HG02588 (cell line): Measurements from ENCODE around the gene PCGF3.
"Not testable (repeated sequence)": the region's sequence is repeated elsewhere in the genome, so short reads cannot be mapped to it uniquely, and the experiment has no call there.

Experiments used
- ATAC-seq: cut with Tn5 transposase; IDR thresholded peaks from one replicate; pipeline ENCODE4 v1.9.1; 2021; ENCODE audit warnings: mild to moderate bottlenecking, moderate library complexity; ENCODE audit not compliant: unreplicated experiment

The PCGF3 gene

GRCh38 chr4:667545-667925, 38.1 kb upstream of the PCGF3 start:
- no peak for ATAC-seq

DNA sequence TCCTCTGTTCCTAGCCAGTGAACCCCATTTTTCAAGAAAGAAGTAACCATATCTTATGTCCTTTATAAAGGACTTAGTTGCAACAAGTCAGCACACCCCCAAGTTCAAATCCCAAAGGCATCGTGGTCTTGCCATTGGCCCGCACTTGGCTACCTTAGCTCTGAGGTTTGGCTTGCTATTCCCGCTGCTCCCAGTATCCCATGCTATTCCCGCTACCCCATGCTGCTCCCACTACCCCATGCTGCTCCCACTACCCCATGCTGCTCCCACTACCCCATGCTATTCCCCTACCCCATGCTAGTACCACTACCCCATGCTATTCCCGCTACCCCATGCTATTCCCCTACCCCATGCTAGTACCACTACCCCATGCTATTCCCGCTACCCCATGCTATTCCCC, 37.4 kb upstream of the PCGF3 start:
- ATAC-seq = not testable (repeated sequence)

DNA sequence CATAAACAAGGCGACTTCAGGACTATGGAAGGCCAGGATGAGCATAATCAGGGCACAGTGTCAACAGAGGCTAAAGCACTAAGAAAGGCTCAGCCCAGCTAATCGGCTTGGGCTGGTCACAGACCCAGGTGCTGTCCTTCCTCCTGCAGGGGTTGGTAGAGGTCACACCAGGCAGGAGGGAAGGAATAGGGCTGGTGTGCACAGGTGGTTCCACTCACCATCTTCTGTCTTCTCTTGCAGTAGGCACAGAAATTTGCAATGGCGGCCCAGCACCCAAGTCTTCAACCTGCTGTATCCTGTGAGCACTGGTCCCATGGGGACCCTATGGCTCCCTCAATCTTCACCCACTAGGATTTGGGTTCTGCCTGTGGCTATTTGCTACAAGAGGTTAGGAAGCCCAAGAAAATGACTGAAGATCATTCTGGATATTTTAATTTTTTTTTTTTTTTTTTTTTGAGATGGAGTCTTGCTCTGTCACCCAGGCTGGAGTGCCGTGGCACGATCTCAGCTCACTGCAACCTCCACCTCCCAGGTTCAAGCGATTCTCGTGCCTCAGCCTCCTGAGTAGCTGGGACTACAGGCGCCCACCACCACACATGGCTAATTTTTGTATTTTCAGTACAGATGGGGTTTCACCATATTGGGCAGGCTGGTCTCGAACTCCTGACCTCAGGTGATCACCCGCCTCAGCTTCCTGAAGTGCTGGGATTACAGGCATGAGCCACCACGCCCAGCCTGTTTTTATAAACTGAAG, 35.6 kb upstream of the PCGF3 start:
- ATAC-seq = not testable (repeated sequence)

GRCh38 chr4:671769-672168, 33.9 kb upstream of the PCGF3 start:
- ATAC-seq = no peak

DNA sequence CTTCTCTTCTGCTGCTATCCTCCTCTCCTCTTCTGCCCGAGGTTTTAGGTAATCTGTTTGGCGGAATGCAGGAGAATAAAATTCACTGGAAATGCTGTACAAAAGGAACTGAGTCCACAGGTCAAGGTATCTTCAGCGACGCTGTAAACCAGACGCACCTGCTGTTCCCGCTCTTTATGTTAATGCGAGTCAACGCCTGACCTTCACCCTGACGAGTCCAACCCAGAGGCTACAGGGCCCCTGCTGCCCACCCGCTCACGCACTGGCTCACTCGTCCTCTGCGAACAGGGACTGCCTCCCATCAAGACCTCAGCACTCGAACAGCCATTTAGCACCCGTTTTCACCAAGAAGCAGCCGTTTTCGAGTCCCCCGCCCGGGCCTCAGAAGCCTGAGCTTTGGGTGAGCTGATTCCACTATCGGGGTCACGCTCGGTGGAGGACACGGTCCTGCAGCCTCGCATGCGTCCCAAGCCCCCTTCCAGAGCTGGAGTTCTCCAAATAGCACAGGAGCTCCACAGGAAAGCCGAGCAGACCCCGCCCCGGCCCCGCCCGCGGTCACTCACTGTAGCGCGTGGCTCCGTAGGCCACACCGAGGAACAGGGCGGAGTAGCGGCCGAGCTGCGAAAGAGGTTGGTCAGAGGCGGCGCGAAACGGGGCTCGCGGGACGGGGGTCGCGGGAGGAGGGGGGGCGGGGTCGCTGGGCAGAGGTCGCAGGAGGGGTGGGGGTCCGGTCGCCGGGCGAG, 32.1 kb upstream of the PCGF3 start:
- ATAC-seq = no peak

DNA sequence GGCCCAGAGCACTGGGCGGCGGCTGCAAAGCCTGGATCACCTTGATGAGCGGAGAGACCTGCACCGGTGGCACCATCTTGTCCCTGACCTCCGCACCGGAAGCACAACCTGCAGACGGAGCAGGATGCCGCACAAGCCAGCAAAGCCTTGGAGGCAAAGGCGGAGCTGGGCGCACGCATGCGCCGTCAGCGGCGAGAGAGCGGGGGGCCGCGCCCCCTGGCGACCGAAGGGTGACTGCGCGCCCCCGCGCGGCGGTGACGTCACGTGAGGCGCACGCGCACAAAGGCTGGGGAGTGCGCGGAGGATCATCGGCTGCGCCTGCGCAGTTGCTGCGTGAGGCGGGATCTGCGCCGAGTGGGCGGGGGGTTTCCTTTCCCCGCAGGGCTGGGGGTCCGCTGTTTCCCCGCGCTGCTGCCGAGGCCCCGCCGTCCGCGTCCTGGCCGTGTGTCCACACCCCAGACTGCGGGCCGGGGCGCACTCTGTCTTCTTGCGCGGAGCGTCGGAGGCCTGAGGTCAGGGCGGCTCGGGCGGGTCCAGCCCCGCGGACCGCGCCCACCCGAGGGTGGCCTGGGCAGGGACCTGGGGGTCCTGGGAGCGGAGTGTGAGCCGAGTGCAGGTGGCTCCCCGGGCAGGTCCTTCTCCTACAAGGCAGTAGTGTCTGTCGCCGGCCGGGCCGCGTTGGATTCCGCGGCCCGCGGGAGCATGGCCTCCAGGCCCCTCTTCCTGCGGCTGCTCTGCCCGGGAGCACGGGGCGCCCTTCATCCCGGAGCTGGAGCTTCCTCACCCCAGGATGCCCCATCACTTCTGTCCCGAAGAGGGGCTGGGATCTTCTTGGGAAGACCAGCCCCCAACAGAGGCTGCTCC, 31.2 kb upstream of the PCGF3 start, which contains the start of the genes ATP5ME and MYL5:
Gene ATP5ME (minus strand): TSS at position 105 of the 864 bp plus-strand sequence. CDS start 29 bp downstream, at position 76.
Gene MYL5 (plus strand): TSS at position 371 of the 864 bp plus-strand sequence. CDS start 3,485 bp downstream, outside the sequence.
- peak; percentile 78 for ATAC-seq

DNA sequence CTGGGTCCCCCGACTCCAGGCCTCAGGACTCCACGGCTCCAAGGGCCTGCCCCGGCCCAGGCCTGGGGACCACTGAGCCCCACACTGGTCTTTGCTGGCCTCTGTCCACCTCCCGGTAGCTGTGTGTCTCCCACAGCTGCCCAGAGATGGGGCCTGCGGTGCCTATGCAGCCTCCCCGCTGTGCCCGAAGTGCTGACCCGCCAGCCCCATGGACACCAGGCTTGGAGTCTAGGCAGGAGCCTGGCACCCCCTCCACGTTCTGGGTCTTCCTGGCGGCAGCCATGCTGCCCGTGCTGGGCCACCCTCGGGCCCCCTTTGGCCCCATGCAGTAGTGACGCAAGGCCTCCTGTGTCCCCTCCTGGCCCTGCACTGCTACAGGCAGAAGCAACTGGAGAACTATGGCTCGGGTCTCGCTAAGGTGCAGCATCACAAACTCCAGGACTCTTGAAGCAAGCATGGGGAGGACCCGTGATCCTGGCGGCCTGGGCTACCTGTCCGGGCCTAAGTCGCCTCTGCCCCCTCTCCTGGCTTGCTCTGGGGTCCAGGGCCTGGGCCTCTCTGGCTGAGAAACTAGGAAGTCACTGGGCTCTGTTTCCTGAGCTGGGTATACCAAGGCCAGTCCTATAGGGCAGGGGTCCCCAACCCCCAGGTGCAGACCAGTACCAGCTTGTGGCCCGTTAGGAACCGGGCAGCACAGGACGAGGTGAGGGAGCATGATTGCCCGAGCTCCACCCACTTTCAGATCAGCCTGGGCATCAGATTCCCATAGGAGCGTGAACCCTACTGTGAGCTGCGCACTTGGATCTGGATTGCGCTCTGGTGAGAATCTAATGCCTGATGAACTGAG, 30.4 kb upstream of the PCGF3 start:
- peak; percentile 4 for ATAC-seq

- no peak for ATAC-seq
Observed at GRCh38 chr4:675980-676870, 29.4 kb upstream of the PCGF3 start.

GRCh38 chr4:676871-677235, 28.8 kb upstream of the PCGF3 start:
- ATAC-seq = no peak

DNA sequence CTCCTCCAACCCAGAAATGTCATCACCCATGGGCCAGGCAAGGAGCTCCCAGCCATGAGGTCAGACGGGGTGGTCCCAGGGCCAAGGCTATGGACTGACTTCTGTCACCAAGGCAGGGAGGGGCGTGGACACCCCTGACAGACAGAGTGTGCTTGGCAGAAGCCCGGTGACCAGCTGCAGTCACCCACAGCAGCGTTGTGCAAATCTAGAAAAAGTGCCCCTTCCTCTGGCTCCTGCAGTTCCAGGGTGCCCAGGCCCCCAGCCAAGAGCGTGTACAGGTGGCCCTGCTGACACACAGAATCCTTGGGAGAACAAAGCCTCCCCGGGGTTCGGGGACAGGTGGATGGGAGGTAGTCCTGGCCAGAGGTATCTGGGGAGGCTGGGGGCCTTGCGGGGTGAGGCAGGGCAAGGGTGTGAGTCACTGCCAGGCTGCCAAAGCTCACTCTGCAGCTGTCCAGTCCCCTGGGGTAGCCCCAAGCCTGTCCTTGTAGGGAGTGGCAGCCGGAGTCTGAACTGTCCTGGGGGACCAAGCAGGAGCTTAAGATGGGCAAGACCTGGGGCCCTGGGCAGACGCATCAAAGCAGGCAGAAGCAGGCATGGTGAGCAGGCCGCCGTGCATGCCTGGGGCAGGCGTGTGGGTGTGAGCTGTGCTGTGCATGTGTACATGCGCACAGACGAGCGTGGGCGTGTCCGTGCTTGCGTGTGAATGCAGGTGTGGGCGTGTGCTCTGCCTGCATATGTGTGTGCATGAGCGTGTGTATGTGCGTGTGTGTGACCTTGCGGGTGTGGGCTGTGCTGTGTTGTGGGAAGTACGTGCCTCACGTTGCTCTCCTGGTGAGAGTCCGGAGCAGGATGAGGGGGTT, 28.0 kb upstream of the PCGF3 start:
- ATAC-seq = no peak

DNA sequence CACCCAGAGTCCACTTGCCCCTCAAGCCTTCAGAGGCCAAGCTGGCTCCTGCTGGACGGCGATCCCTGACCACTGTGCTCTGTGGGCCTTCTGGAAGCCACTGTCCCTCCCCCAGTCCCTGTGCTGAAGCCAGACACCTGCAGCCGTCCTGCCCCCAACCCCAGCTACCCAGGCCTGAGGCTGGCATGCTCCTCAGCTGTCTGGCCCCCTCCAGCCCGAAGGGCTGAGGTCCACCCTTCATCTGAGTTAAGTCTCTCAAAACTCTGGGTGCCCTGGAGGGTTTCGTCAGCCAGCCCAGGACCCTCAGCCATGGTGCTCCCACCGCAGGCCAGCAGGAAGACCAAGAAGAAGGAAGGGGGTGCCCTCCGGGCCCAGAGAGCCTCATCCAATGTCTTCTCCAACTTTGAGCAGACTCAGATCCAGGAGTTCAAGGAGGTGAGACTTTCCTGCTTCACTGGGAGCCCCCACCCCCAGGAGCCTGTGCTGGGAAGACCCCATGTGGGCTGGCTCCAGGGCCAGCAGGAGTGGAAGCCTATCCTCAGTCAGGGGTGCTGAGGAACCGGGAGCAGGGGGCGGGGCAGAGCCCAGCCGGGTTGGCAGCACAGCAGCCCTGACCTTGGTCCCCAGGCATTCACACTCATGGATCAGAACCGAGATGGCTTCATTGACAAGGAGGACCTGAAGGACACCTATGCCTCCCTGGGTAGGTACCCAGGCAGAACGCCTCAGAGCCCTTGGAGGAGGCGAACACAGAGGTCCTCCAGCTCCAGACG, 27.1 kb upstream of the PCGF3 start:
- ATAC-seq = no peak

- no peak for ATAC-seq
Observed at GRCh38 chr4:679104-679481, 26.5 kb upstream of the PCGF3 start.

DNA sequence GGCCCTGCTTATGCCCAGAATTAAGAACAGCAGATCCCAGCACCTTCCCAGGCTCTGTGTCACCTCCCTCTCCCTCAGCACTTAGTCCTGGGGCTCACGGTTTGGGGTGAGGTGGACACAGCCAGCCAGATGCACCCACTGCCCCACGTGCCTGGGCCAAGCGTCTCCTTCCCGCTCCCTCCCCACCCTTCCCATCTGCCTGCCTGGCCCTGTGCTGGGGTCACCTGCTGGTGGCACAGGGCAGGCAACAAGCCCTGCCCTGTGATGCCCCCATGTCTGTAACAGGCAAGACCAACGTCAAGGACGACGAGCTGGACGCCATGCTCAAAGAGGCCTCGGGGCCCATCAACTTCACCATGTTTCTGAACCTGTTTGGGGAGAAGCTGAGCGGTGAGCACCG, 26.0 kb upstream of the PCGF3 start:
- ATAC-seq = no peak

DNA sequence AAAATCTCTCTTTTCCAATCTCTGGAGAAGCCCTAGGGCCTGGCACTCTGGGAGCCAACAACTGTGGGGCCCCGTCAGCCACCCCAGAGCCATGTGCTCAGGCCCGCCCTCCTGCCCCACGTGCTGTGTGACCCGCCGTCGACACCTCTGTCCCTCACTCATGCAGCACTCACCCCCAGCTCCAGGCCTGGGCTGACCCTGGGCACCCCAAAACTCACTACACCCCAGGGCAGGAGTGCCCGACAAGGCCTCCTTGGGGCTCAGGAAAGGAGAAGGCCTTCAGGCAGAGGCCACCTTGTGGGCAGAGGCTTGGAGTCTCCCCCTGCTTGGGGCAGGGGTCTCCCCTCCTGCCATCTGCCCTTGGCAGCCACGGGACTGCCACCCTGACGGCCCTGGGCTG, 25.5 kb upstream of the PCGF3 start:
- no peak for ATAC-seq

GRCh38 chr4:680551-680927, 25.1 kb upstream of the PCGF3 start:
- ATAC-seq = no peak

- ATAC-seq = no peak
Observed at GRCh38 chr4:680928-681645, 24.5 kb upstream of the PCGF3 start.
